ENCODE measurements around the gene CYP3A7. TPM values are rescaled to one million over a fixed set of nuclear protein-coding genes. Genes with fewer than 3 reads are reported as not detected.

The CYP3A7 gene
- total RNA-seq, 1 experiment from 2014 or later: not detected

- no TSS peak for BruUV-seq (replicated peaks)
- peaks cover 14% of the 10 kb centered on the region for H3K9me3 Mint-ChIP-seq (ENCODE audit: unreplicated experiment)
- TF ChIP-seq CTCF (IDR thresholded peaks at IDR 0.05; ENCODE audit: insufficient read depth in 1 of 2, low read depth in 1 of 2, low read length in 1 of 2, severe bottlenecking in 1 of 2, unreplicated experiment in 1 of 2): no peak
- peaks cover 2% of the 10 kb centered on the region for H3K27me3 Mint-ChIP-seq (ENCODE audit: insufficient read depth, unreplicated experiment)
- H3K27ac Mint-ChIP-seq (ENCODE audit: unreplicated experiment): no peak overlapping the region
- no peaks in the 10 kb centered on the region for H3K27me3 ChIP-seq (replicated peaks; ENCODE audit: control insufficient read depth, insufficient read depth, low read length)
- CTCF ChIA-PET: no interaction called here
- H3K4me3 ChIP-seq (ENCODE audit: low read depth, low read length): no peak overlapping the region
- peaks cover 11% of the 10 kb centered on the region; the same call in 1 of the 2 replicates for H3K9me3 ChIP-seq
- DNase-seq: no peak
- H3K36me3 Mint-ChIP-seq (ENCODE audit: insufficient read depth, unreplicated experiment): no peaks in the 10 kb centered on the region
- no peaks in the 10 kb centered on the region for H3K36me3 ChIP-seq (ENCODE audit: control insufficient read depth, insufficient read depth, low read length)
- POLR2A ChIA-PET: no interaction called here
- intact Hi-C loops (cut with micrococcal nuclease; ENCODE audit: unreplicated experiment): no loop called here
- no peaks in the 10 kb centered on the region for H3K4me1 ChIP-seq
- no peak overlapping the region for H3K4me3 Mint-ChIP-seq (ENCODE audit: unreplicated experiment)
- no peaks in the 10 kb centered on the region for H3K4me1 Mint-ChIP-seq (ENCODE audit: low read depth, unreplicated experiment)
Observed at GRCh38 chr7:99720800-99721595, 14.0 kb downstream of the CYP3A7 start.

GRCh38 chr7:99719996-99720769 lies 14.8 kb downstream of the CYP3A7 start:
- no peak for DNase-seq
- Histone ChIP-seq H3K4me3 (ENCODE audit: low read depth, low read length) (no peak overlapping the region), H3K36me3 (ENCODE audit: control insufficient read depth, insufficient read depth, low read length) (no peaks in the 10 kb centered on the region), H3K27me3 (replicated peaks; ENCODE audit: control insufficient read depth, insufficient read depth, low read length) (no peaks in the 10 kb centered on the region), H3K4me1 (no peaks in the 10 kb centered on the region), H3K9me3 (peaks cover 11% of the 10 kb centered on the region; the same call in 1 of the 2 replicates)
- no peak for TF ChIP-seq CTCF (IDR thresholded peaks at IDR 0.05; ENCODE audit: insufficient read depth in 1 of 2, low read depth in 1 of 2, low read length in 1 of 2, severe bottlenecking in 1 of 2, unreplicated experiment in 1 of 2)
- H3K9me3 Mint-ChIP-seq (ENCODE audit: unreplicated experiment): peaks cover 14% of the 10 kb centered on the region
- H3K36me3 Mint-ChIP-seq (ENCODE audit: insufficient read depth, unreplicated experiment): no peaks in the 10 kb centered on the region
- H3K27ac Mint-ChIP-seq (ENCODE audit: unreplicated experiment): no peak overlapping the region
- no peak overlapping the region for H3K4me3 Mint-ChIP-seq (ENCODE audit: unreplicated experiment)
- ChIA-PET POLR2A (no interaction called here), CTCF (no interaction called here)
- H3K4me1 Mint-ChIP-seq (ENCODE audit: low read depth, unreplicated experiment): no peaks in the 10 kb centered on the region
- no TSS peak for BruUV-seq (replicated peaks)
- H3K27me3 Mint-ChIP-seq (ENCODE audit: insufficient read depth, unreplicated experiment): peaks cover 2% of the 10 kb centered on the region
- intact Hi-C loops (cut with micrococcal nuclease; ENCODE audit: unreplicated experiment): no loop called here

- Histone ChIP-seq H3K4me1 (no peaks in the 10 kb centered on the region), H3K27me3 (replicated peaks; ENCODE audit: control insufficient read depth, insufficient read depth, low read length) (no peaks in the 10 kb centered on the region), H3K36me3 (ENCODE audit: control insufficient read depth, insufficient read depth, low read length) (no peaks in the 10 kb centered on the region), H3K9me3 (peaks cover 8% of the 10 kb centered on the region; the same call in 1 of the 2 replicates), H3K4me3 (ENCODE audit: low read depth, low read length) (no peak overlapping the region)
- H3K27ac Mint-ChIP-seq (ENCODE audit: unreplicated experiment): no peak overlapping the region
- DNase-seq: no peak
- H3K4me3 Mint-ChIP-seq (ENCODE audit: unreplicated experiment): no peak overlapping the region
- TF ChIP-seq CTCF (IDR thresholded peaks at IDR 0.05; ENCODE audit: insufficient read depth in 1 of 2, low read depth in 1 of 2, low read length in 1 of 2, severe bottlenecking in 1 of 2, unreplicated experiment in 1 of 2): no peak
- intact Hi-C loops (cut with micrococcal nuclease; ENCODE audit: unreplicated experiment): no loop called here
- no TSS peak for BruUV-seq (replicated peaks)
- ChIA-PET POLR2A (no interaction called here), CTCF (no interaction called here)
- no peaks in the 10 kb centered on the region for H3K36me3 Mint-ChIP-seq (ENCODE audit: insufficient read depth, unreplicated experiment)
- peaks cover 3% of the 10 kb centered on the region for H3K27me3 Mint-ChIP-seq (ENCODE audit: insufficient read depth, unreplicated experiment)
- peaks cover 11% of the 10 kb centered on the region for H3K9me3 Mint-ChIP-seq (ENCODE audit: unreplicated experiment)
- no peaks in the 10 kb centered on the region for H3K4me1 Mint-ChIP-seq (ENCODE audit: low read depth, unreplicated experiment)
Observed at GRCh38 chr7:99713995-99714570, 20.9 kb downstream of the CYP3A7 start.

Data from Caco-2 (cell line).